IPS DF 6.9 (cell line): ENCODE data around the gene MYO3A.

Source experiments
- DNase-seq: peaks from one replicate; pipeline ENCODE4 v3.0.0-alpha.2; 2013; ENCODE audit warnings: low read depth, low spot score
- H3K27ac ChIP-seq: one replicate; pipeline ENCODE4 v1.5.1; 2013; ENCODE audit warnings: low read length, control low read depth
- H3K27me3 ChIP-seq: 2 replicates; pipeline ENCODE4 v1.6.1; 2013; ENCODE audit warnings: mild to moderate bottlenecking, low read length; ENCODE audit not compliant: control insufficient read depth, insufficient read depth
- H3K36me3 ChIP-seq: 2 replicates; pipeline ENCODE4 v1.6.1; 2013; ENCODE audit warnings: low read length; ENCODE audit not compliant: control insufficient read depth, insufficient read depth
- H3K4me1 ChIP-seq: 2 replicates; pipeline ENCODE4 v1.6.1; 2013; ENCODE audit warnings: low read length; ENCODE audit not compliant: control insufficient read depth, insufficient read depth
- H3K4me3 ChIP-seq: 2 replicates; pipeline ENCODE4 v1.5.1; 2013; ENCODE audit warnings: mild to moderate bottlenecking, low read length
- H3K9me3 ChIP-seq: 2 replicates; pipeline ENCODE4 v1.6.1; 2013; ENCODE audit warnings: low read length, inconsistent platforms; ENCODE audit not compliant: control insufficient read depth, insufficient read depth
- whole genome bisulfite sequencing: extraction: QIAGEN DNeasy Blood & Tissue Kit; methylation state at CpG from one replicate; pipeline ENCODE4 v1.1.7; 2013; ENCODE audit warnings: mixed read lengths, missing lambda C conversion rate; ENCODE audit not compliant: insufficient read length, insufficient coverage; 5-methylcytosine and 5-hydroxymethylcytosine counted together

Gene MYO3A

DNA sequence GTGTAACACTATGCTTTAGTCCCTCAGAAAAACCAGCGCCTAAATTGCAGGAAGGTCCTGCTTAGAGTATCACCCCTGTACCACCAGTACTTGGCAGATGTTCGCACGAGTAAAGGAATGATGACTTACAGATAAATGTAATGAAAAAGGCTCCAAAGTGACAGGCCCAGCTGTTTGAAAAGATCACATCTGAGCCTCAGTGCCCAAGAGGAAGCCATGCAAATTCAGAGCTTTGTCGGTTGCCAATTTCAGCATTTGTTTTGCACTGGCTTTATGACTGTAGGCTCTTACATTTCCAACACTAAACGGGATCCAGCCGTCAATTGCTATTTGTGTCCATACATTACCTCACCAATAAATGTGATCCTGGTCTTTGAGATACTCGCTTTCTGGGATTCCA is 222.0 kb downstream of the MYO3A start:
- no peak overlapping the region for H3K27ac ChIP-seq
- H3K4me3 ChIP-seq = no peak overlapping the region
- no peaks in the 10 kb centered on the region for H3K4me1 ChIP-seq
- DNase-seq = no peak
- WGBS = no CpG with 5 or more reads among the region's 7 CpGs
- H3K9me3 ChIP-seq = no peaks in the 10 kb centered on the region
- no peaks in the 10 kb centered on the region for H3K27me3 ChIP-seq
- no peaks in the 10 kb centered on the region for H3K36me3 ChIP-seq

DNA sequence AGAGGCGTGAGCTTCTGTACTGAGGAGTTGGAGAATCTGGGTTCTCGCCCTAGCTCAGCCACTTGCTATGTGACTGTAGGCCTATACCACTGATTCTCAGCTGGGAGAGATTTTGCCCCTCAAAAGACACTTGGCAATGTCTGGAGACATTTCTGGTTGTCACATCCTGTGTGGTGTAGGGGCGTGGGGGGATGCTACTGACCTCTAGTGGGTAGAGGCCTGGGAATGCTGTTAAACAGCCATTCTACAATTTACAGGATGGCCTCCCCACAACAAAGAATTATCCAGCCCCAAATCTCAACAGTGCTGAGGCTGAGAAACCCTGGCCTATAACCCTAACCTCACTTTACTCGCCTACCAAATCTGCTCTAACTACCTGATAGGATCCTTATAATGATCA is 223.7 kb downstream of the MYO3A start:
- no CpG with 5 or more reads among the region's 4 CpGs for WGBS
- H3K9me3 ChIP-seq = no peaks in the 10 kb centered on the region
- H3K4me1 ChIP-seq = no peaks in the 10 kb centered on the region
- DNase-seq = no peak
- H3K27ac ChIP-seq = no peak overlapping the region
- H3K27me3 ChIP-seq = no peaks in the 10 kb centered on the region
- H3K4me3 ChIP-seq = no peak overlapping the region
- H3K36me3 ChIP-seq = no peaks in the 10 kb centered on the region

DNA sequence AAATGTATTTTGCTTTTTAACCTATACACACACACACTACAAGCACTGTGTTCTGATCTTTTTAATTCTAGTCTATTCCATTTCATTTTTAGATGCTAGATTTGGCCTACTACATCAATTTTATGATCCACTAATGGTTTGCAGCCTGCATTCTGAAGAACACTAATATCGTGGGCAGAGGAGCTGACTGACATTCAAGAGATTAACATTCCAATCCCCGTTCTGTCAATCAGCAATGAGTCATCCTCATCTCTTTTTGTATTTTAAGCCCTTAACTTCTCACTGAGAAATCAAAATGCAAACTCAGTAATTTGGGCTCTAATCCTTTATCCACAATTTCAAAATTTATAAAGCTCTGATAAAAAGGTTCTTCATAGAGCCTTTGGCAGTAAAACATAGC is 235.4 kb downstream of the MYO3A start:
- Histone ChIP-seq H3K4me1 (no peaks in the 10 kb centered on the region), H3K4me3 (no peak overlapping the region), H3K36me3 (no peaks in the 10 kb centered on the region), H3K9me3 (no peaks in the 10 kb centered on the region), H3K27ac (no peak overlapping the region), H3K27me3 (no peaks in the 10 kb centered on the region)
- WGBS = no CpG with 5 or more reads among the region's 2 CpGs
- no peak for DNase-seq

DNA sequence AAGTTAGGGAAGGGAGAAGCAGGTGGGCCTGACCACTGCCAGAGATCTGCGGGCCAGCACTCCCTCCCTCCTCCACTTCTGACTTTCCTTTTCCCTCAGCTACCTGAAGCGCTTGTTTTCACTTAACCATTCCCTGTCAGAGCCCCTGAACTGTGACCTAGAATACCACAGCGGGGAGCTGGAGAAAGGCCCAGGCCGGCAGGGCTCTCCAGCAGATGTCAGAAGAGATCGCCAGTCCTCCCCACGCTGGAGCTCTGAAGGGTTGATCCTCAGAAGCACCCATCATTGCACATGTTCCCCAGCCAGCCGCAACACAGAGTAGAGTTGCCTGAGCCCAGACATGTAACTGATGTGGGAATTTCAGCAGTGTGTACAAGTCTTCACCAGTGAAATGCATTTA is 238.1 kb downstream of the MYO3A start:
- no peaks in the 10 kb centered on the region for H3K9me3 ChIP-seq
- no peaks in the 10 kb centered on the region for H3K4me1 ChIP-seq
- H3K27me3 ChIP-seq = no peaks in the 10 kb centered on the region
- H3K4me3 ChIP-seq = no peak overlapping the region
- no CpG with 5 or more reads among the region's 7 CpGs for WGBS
- no peak for DNase-seq
- no peak overlapping the region for H3K27ac ChIP-seq
- no peaks in the 10 kb centered on the region for H3K36me3 ChIP-seq

DNA sequence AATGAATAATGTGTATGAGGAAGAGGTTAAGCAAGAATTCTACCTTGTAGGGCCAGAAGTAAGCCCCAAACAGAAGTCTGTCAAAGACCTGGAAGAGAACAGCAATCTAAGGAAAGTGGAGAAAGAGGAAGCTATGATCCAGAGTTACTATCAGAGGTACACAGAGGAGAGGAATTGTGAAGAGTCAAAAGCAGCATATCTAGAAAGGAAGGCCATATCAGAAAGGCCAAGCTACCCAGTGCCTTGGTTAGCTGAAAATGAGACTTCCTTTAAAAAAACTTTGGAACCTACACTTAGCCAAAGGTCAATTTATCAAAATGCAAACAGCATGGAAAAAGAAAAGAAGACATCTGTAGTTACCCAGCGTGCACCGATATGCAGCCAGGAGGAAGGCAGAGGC is 239.8 kb downstream of the MYO3A start:
- no peaks in the 10 kb centered on the region for H3K9me3 ChIP-seq
- H3K27ac ChIP-seq = no peak overlapping the region
- DNase-seq = no peak
- H3K4me1 ChIP-seq = 0 out of 2 replicates have a peak, but pooled peaks cover 2% of the 10 kb centered on the region
- H3K4me3 ChIP-seq = no peak overlapping the region
- WGBS = no CpG with 5 or more reads among the region's 2 CpGs
- no peaks in the 10 kb centered on the region for H3K36me3 ChIP-seq
- H3K27me3 ChIP-seq = no peaks in the 10 kb centered on the region

DNA sequence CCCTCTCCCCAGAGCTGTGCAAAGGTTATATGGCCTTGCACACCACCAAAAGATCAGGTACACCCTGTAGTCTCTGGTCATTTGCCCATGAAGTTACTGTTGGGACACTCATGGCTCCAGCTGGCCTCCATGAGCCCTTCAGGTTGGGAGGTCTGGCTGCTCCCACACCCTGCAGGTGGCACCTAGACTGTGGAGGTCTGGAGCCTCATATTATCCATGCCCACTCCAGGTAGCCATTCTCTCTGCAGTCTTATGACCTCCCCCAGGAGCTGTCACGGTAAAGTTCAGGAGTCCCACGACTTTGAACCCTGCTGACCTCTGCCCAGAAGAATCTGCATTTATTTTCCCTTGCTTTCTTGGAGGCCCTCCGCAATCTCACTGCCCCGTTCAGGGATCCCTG is 243.3 kb downstream of the MYO3A start:
- WGBS = no CpG with 5 or more reads among the region's 4 CpGs
- Histone ChIP-seq H3K4me1 (0 out of 2 replicates have a peak, but pooled peaks cover 2% of the 10 kb centered on the region), H3K27me3 (no peaks in the 10 kb centered on the region), H3K27ac (no peak overlapping the region), H3K4me3 (no peak overlapping the region), H3K36me3 (no peaks in the 10 kb centered on the region), H3K9me3 (no peaks in the 10 kb centered on the region)
- no peak for DNase-seq

DNA sequence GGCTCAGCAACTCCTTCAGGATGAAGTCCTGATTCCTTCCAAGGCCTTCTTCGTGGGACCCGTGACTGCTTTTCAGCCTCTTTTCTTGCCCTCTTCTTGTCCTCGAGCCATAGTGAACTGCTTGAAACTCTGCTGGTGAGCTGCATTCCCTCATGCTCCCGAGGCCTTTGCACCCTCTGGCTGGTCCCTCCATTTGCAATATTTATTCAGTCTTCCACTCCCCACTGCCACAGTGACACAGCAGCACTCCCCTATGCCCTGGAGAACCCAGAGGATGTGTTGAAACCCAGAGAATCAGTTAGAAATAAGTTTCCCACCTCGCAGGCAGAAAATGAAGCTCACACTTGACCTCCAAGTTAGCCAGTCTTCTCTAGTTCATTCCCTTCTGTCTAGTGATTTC is 260.2 kb downstream of the MYO3A start:
- no peaks in the 10 kb centered on the region for H3K4me1 ChIP-seq
- H3K27ac ChIP-seq = no peak overlapping the region
- no peak for DNase-seq
- H3K36me3 ChIP-seq = no peaks in the 10 kb centered on the region
- no peaks in the 10 kb centered on the region for H3K9me3 ChIP-seq
- H3K4me3 ChIP-seq = no peak overlapping the region
- H3K27me3 ChIP-seq = no peaks in the 10 kb centered on the region
- WGBS = no CpG with 5 or more reads among the region's 5 CpGs

DNA sequence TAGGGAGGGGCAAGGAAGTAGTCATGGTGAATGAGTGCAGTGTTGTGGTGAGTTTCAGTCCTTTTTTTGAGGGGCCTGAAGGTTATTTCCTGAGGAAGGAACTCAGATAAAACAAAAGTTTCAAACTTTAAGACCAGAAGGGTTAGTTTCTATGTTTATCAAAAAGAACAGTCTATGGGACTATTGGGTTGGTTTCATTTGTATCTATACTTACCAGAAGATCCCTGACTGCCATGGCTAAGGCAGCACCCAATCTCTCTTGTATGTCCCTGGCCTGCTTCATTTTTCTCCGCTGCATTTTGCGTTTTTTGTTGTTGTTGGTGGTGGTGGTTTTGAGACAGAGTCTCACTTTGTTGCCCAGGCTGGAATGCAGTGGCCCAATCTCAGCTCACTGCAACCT is 263.2 kb downstream of the MYO3A start:
- no CpG with 5 or more reads among the region's 2 CpGs for WGBS
- Histone ChIP-seq H3K36me3 (no peaks in the 10 kb centered on the region), H3K9me3 (no peaks in the 10 kb centered on the region), H3K4me3 (no peak overlapping the region), H3K27ac (no peak overlapping the region), H3K27me3 (no peaks in the 10 kb centered on the region), H3K4me1 (no peaks in the 10 kb centered on the region)
- DNase-seq = no peak

DNA sequence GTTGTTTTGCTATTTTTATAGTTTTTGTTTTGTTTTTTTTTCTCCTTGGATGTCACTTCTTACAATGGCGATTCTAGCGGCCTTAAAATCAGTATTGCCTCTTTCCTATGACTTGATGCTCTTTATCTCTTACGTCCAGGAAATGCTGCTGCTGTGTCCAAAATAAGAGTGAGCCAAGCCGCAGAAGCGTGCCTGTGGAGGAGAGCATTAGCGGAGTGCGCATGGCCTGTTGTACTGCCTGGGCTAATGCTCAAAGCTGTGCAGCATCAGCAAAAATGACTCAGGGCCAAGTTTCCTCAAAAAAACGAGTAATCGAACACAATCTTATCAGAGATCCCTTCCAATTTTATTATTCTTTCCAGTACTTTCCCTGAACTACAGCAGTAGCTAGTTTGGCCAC is 264.1 kb downstream of the MYO3A start:
- no peaks in the 10 kb centered on the region for H3K27me3 ChIP-seq
- no peaks in the 10 kb centered on the region for H3K9me3 ChIP-seq
- no peak overlapping the region for H3K4me3 ChIP-seq
- H3K4me1 ChIP-seq = no peaks in the 10 kb centered on the region
- no peak for DNase-seq
- WGBS = no CpG with 5 or more reads among the region's 9 CpGs
- no peaks in the 10 kb centered on the region for H3K36me3 ChIP-seq
- no peak overlapping the region for H3K27ac ChIP-seq

DNA sequence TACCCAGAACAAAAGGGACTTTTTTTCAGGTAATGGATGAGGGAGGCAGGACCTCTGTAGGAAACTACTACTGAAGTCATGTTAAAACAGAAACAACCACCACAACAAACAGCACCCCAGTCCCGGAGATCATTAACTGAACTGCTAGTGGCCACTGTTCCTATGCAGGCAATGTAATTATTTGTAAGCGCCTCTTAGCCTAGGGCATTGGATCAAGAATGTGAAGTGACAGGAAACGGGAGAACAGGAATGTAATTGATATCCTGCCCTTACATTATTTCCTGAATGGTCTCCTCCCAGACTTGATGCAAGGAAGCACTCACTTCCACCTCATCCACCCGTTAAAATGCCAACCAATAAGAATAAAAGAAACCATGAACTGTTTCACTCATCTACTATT is 265.8 kb downstream of the MYO3A start:
- Histone ChIP-seq H3K36me3 (no peaks in the 10 kb centered on the region), H3K4me3 (no peak overlapping the region), H3K4me1 (no peaks in the 10 kb centered on the region), H3K27me3 (no peaks in the 10 kb centered on the region), H3K27ac (no peak overlapping the region), H3K9me3 (no peaks in the 10 kb centered on the region)
- no peak for DNase-seq
- WGBS = no CpG with 5 or more reads among the region's 4 CpGs

DNA sequence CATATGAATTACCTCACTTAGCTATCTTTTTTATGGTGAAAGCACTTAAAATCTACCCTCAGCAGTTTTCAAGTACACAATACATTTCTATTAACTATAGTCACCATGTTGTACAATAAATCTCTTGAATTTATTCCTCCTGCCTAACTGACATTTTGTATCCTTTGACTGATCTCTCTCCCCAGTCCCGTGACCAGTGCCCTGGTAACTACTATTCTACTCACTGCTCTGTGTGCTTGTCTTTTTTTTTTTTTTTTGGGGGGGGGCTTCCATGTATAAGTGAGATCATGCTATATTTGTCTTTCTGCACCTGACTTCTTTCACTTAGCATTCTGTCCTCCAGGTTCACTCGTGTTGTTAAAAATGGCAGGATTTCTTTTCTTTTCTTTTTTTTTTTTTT is 271.2 kb downstream of the MYO3A start:
- DNase-seq = no peak
- Histone ChIP-seq H3K27me3 (peaks cover under 1% of the 10 kb centered on the region; the same call in 1 of the 2 replicates), H3K9me3 (no peaks in the 10 kb centered on the region), H3K27ac (no peak overlapping the region), H3K4me3 (no peak overlapping the region), H3K36me3 (no peaks in the 10 kb centered on the region), H3K4me1 (no peaks in the 10 kb centered on the region)
- no CpG with 5 or more reads among the region's 2 CpGs for WGBS
